Lung (tissue), 12 donors: ENCODE results near the gene LRCH3. TPM values are rescaled to one million over a fixed set of nuclear protein-coding genes. Genes with fewer than 3 reads are reported as not detected.
"Not testable (repeated sequence)": the region's sequence is repeated elsewhere in the genome, so short reads cannot be mapped to it uniquely, and the experiment has no call there.

Experiments used
- ATAC-seq: fragments of 200-7000 bp; cut with Tn5 transposase; one replicate; pipeline ENCODE4 v1.9.1; 2020; ENCODE audit warnings: moderate number of reproducible peaks; ENCODE audit not compliant: insufficient read depth, low FRiP score
- DNase-seq, 3 donors: peaks; one replicate each; pipeline ENCODE4 v3.0.0-alpha.2; 2013 to 2017
- H3K27ac ChIP-seq, 2 donors: one replicate each; pipeline ENCODE4 v1.5.1; 2013; ENCODE audit warnings: mild to moderate bottlenecking in 2 of 2, moderate library complexity in 2 of 2, control low read depth in 1 of 2, inconsistent platforms in 1 of 2, low read depth in 1 of 2, low read length in 1 of 2
- H3K27me3 ChIP-seq, 3 donors: one replicate each; pipeline ENCODE4 v1.5.1; 2013; ENCODE audit warnings: low read length in 2 of 3; ENCODE audit not compliant: control insufficient read depth in 3 of 3, insufficient read depth in 3 of 3
- H3K36me3 ChIP-seq, 4 donors: one replicate each; pipeline ENCODE4 v1.5.1; 2013; ENCODE audit warnings: low read length in 4 of 4, mild to moderate bottlenecking in 1 of 4, moderate library complexity in 1 of 4; ENCODE audit not compliant: control insufficient read depth in 4 of 4, insufficient read depth in 4 of 4
- H3K4me1 ChIP-seq, 5 donors: one replicate each; pipeline ENCODE4 v1.5.1; 2013; ENCODE audit warnings: low read length in 5 of 5, mild to moderate bottlenecking in 2 of 5, moderate library complexity in 1 of 5; ENCODE audit not compliant: control insufficient read depth in 5 of 5, insufficient read depth in 5 of 5
- H3K4me3 ChIP-seq: one replicate; pipeline ENCODE4 v1.5.1; 2013; ENCODE audit warnings: mild to moderate bottlenecking, control low read depth, moderate library complexity
- H3K9ac ChIP-seq, 2 donors: one replicate each; pipeline ENCODE4 v1.5.1; 2013; ENCODE audit warnings: low read length in 2 of 2, control low read depth in 1 of 2; ENCODE audit not compliant: insufficient read depth in 1 of 2
- H3K9me3 ChIP-seq, 4 donors: one replicate each; pipeline ENCODE4 v1.5.1; 2013; ENCODE audit warnings: low read length in 3 of 4, mild to moderate bottlenecking in 1 of 4, moderate library complexity in 1 of 4; ENCODE audit not compliant: control insufficient read depth in 4 of 4, insufficient read depth in 3 of 4
- CTCF ChIP-seq: IDR thresholded peaks from 2 replicates; pipeline ENCODE4 v1.5.1; 2012; ENCODE audit warnings: mild to moderate bottlenecking; ENCODE audit errors: control extremely low read depth, extremely low read depth
- WGBS, 2 donors: extraction: QIAGEN DNeasy Blood & Tissue Kit; methylation state at CpG; one replicate each; pipeline ENCODE4 v1.1.7; 2013; 5-methylcytosine and 5-hydroxymethylcytosine counted together
- polyA plus RNA-seq, 2 donors: library from polyadenylated mRNA; stranded (reverse); fragments of 200-250 nt; gene quantifications; one replicate each; pipeline ENCODE4 v1.2.1, GENCODE V29; 2013
- total RNA-seq, 2 donors: library from RNA; depleted of rRNA in 1 of 2; stranded (reverse); fragments of >200 nt in 1 of 2; gene quantifications; one replicate each; pipeline ENCODE4 v1.2.1, GENCODE V29; 2014 to 2021
- donor health status: control.
- donor health status: control.
- donor health status: Bipolar disorder and iron deficiency.
- donor health status: healthy.
- donor health status: DM: yes; HTN: yes; CAD: no.

LRCH3 gene
- total and polyA plus RNA-seq, 4 donors, result 7.7 to 228 (median 26.1) TPM

- Histone ChIP-seq H3K36me3 (peaks cover 14 to 23% (median 18%) of the 10 kb centered on the region in 4 donors), H3K4me3 (no peak overlapping the region), H3K27me3 (no peaks in the 10 kb centered on the region), H3K27ac (no peak overlapping the region), H3K9ac (no peak overlapping the region), H3K9me3 (no peaks in the 10 kb centered on the region), H3K4me1 (no peaks in the 10 kb centered on the region)
- ATAC-seq (no peak), DNase-seq (no peak)
- 79 to 85% methylated on average over 8 of the region's 8 CpGs for WGBS, 2 donors
- no peak for TF ChIP-seq CTCF
Observed at GRCh38 chr3:197881270-197881969, 90.4 kb downstream of the LRCH3 start.

DNA sequence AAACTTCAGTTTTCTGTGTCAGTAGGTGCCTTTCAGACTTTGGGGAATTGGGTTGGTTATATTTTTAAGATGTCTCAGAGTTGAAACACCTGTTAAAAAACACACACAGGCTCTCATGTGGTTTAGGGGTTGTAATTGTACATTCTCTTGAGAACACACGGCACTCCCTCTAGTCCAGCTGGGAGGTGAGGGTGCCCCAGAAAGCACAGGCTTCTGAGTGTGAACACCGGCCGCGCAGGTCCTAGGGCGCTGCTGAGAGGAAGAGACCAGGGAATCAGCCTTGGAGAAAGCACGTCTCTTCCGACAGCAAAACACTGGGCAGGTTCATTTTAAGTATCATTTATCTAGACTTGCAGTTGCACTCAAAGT is 90.9 kb downstream of the LRCH3 start:
- DNase-seq (no peak), ATAC-seq (no peak)
- no peak overlapping the region for H3K9ac ChIP-seq
- H3K9me3 ChIP-seq, result no peaks in the 10 kb centered on the region
- H3K36me3 ChIP-seq, result peaks cover 14 to 22% (median 16%) of the 10 kb centered on the region in 4 donors
- 62 to 86% methylated on average over 7 of the region's 7 CpGs for WGBS, 2 donors
- no peak for TF ChIP-seq CTCF
- no peak overlapping the region for H3K27ac ChIP-seq
- H3K27me3 ChIP-seq, result no peaks in the 10 kb centered on the region
- H3K4me1 ChIP-seq, result no peaks in the 10 kb centered on the region
- H3K4me3 ChIP-seq, result no peak overlapping the region

GRCh38 chr3:197882586-197882985 is 91.5 kb downstream of the LRCH3 start:
- Histone ChIP-seq H3K27ac (no peak overlapping the region), H3K9ac (no peak overlapping the region), H3K4me1 (no peaks in the 10 kb centered on the region), H3K36me3 (peaks cover 13 to 20% (median 15%) of the 10 kb centered on the region in 4 donors), H3K9me3 (no peaks in the 10 kb centered on the region), H3K4me3 (no peak overlapping the region), H3K27me3 (no peaks in the 10 kb centered on the region)
- TF ChIP-seq CTCF, result no peak
- 0 to 9% methylated on average over 2 of the region's 2 CpGs for WGBS, 2 donors
- no peak for DNase-seq
- no peak for ATAC-seq

DNA sequence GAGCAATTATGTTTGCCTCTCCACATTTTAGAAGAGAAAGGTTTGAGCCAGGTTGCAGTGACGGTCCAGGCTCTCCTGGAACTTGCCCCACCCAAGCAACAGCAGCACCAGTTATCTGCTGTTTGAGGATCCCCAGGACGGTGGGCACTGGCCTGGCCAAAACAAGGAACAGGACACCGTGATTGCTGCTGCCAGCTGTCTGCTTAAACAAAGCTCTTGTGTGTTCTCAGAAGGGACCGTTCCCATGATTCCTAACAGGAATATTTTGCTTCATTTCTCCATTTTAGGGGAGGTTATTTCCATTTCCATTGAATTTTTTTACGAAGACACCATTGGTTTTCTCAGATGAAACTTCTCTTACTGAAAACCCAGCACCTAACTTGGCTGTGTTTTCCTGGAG is 92.5 kb downstream of the LRCH3 start:
- 70 to 85% methylated on average over 5 of the region's 5 CpGs for WGBS, 2 donors
- Histone ChIP-seq H3K36me3 (peaks cover 8 to 14% (median 12%) of the 10 kb centered on the region in 4 donors), H3K9ac (no peak overlapping the region), H3K4me1 (no peaks in the 10 kb centered on the region), H3K27me3 (no peaks in the 10 kb centered on the region), H3K4me3 (no peak overlapping the region), H3K27ac (no peak overlapping the region), H3K9me3 (no peaks in the 10 kb centered on the region)
- DNase-seq (no peak), ATAC-seq (no peak)
- no peak for TF ChIP-seq CTCF

- H3K27ac ChIP-seq, H3K4me1 ChIP-seq, H3K9ac ChIP-seq, H3K27me3 ChIP-seq, ATAC-seq, H3K4me3 ChIP-seq, H3K9me3 ChIP-seq, DNase-seq: not testable (repeated sequence)
- peaks cover 6 to 14% (median 11%) of the 10 kb centered on the region in 4 donors for H3K36me3 ChIP-seq
- 93 to 98% methylated on average over 17 of the region's 17 CpGs for WGBS, 2 donors
Observed at GRCh38 chr3:197884330-197884729, 93.3 kb downstream of the LRCH3 start.
